NCI-H2029 (cell line): Measurements from ENCODE around the gene ZNF322.

Experiments
- DNase-seq: peaks from one replicate; lab custom pipeline; 2025; lab: John Stamatoyannopoulos, UW

The ZNF322 gene

DNA sequence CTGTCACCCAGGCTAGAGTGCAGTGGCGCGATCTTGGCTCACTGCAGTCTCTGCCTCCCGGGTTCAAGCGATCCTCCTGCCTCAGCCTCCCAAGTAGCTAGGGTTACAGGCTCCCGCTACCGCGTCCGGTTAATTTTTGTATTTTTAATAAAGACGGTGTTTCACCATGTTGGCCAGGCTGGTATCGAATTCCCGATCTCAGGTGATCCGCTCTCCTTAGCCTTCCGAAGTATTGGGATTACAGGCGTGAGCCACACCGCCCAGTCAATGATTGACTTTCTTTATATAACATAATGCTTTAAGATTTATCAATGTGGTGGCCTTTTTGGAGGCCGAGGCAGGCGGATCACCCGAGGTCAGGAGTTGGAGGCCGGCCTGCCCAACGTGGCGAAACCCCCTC, 70.6 kb downstream of the ZNF322 start:
- no peak for DNase-seq
